Measurements from ENCODE around the gene FBXW2. TPM values are rescaled to one million over a fixed set of nuclear protein-coding genes. Genes with fewer than 3 reads are reported as not detected.

Gene FBXW2
- total RNA-seq, 2 donors from 2014 or later: 63.2 to 77.1 TPM

GRCh38 chr9:120712539-120713031 is 80.6 kb downstream of the FBXW2 start:
- peaks cover 5% of the 10 kb centered on the region for H3K4me1 ChIP-seq (ENCODE audit: control insufficient read depth, insufficient read depth, low read length)
- H3K36me3 ChIP-seq (ENCODE audit: control insufficient read depth, insufficient read depth, low read length): no peaks in the 10 kb centered on the region
- peaks cover 17% of the 10 kb centered on the region for H3K27me3 ChIP-seq (ENCODE audit: control insufficient read depth, insufficient read depth, low read length, poor library complexity, severe bottlenecking)
- WGBS, 2 experiments (ENCODE audit: insufficient coverage in 1 of 2, insufficient read length in 1 of 2): 72 to 87% methylated on average over 4 of the region's 4 CpGs
- no peaks in the 10 kb centered on the region for H3K9me3 ChIP-seq (ENCODE audit: control insufficient read depth, low read length)
- peak overlapping the region; percentile 31 for H3K9ac ChIP-seq (ENCODE audit: extremely low read depth, low read length, poor library complexity, severe bottlenecking)
- peak overlapping the region; percentile 80 for H3K4me3 Mint-ChIP-seq
- peaks cover 24% of the 10 kb centered on the region for H3K4me1 Mint-ChIP-seq
- peaks cover 4% of the 10 kb centered on the region for H3K36me3 Mint-ChIP-seq (ENCODE audit: low read depth)
- TF ChIP-seq, protein P1, sequence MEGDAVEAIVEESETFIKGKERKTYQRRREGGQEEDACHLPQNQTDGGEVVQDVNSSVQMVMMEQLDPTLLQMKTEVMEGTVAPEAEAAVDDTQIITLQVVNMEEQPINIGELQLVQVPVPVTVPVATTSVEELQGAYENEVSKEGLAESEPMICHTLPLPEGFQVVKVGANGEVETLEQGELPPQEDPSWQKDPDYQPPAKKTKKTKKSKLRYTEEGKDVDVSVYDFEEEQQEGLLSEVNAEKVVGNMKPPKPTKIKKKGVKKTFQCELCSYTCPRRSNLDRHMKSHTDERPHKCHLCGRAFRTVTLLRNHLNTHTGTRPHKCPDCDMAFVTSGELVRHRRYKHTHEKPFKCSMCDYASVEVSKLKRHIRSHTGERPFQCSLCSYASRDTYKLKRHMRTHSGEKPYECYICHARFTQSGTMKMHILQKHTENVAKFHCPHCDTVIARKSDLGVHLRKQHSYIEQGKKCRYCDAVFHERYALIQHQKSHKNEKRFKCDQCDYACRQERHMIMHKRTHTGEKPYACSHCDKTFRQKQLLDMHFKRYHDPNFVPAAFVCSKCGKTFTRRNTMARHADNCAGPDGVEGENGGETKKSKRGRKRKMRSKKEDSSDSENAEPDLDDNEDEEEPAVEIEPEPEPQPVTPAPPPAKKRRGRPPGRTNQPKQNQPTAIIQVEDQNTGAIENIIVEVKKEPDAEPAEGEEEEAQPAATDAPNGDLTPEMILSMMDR (conservative IDR thresholded peaks at IDR 0.05): no peak
- H3K9me3 Mint-ChIP-seq: no peaks in the 10 kb centered on the region
- H3K27me3 Mint-ChIP-seq (ENCODE audit: insufficient read depth): peaks cover 22% of the 10 kb centered on the region
- H3K27ac ChIP-seq (ENCODE audit: low read depth, low read length): no peak overlapping the region
- H3K27ac Mint-ChIP-seq: no peak overlapping the region
- H3K4me3 ChIP-seq (ENCODE audit: low read length): peak overlapping the region; percentile 89
- DNase-seq: no peak

DNA sequence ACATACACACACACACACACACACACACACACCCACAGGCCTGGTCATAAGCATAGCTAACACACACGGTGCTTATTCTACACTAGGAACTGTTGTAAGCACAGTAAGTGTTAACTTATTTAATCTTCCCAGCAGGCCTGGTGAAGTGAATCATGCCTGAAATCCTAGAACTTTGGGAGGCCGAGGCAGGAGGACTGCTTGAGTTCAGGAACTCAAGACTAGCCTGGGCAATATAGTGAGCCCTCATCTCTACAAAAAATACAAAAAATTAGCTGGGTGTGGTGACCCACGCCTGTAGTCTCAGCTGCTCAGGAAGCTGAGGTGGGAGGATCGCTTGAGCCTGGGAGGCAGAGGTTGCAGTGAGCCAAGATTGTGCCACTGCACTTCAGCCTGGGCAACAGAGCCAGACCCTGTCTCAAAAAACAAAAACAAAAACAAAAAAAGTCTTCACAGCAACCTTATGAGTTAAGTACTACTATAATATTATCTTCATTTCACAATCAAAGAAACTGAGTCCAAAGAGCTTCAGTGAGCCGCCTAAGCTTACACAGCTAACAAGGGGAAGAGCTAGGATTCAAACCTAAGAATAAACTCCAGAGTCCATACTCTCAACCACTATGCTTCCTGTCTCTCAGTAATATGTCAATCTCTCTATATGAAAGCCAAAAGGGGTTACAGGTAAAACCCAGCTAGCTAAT is 81.2 kb downstream of the FBXW2 start:
- H3K27me3 Mint-ChIP-seq (ENCODE audit: insufficient read depth): peaks cover 25% of the 10 kb centered on the region
- peaks cover 24% of the 10 kb centered on the region for H3K4me1 Mint-ChIP-seq
- H3K27me3 ChIP-seq (ENCODE audit: control insufficient read depth, insufficient read depth, low read length, poor library complexity, severe bottlenecking): peaks cover 17% of the 10 kb centered on the region
- H3K9me3 ChIP-seq (ENCODE audit: control insufficient read depth, low read length): no peaks in the 10 kb centered on the region
- peaks cover 4% of the 10 kb centered on the region for H3K36me3 Mint-ChIP-seq (ENCODE audit: low read depth)
- peak overlapping the region; percentile 80 for H3K4me3 Mint-ChIP-seq
- peaks cover 5% of the 10 kb centered on the region for H3K4me1 ChIP-seq (ENCODE audit: control insufficient read depth, insufficient read depth, low read length)
- WGBS, 2 experiments (ENCODE audit: insufficient coverage in 1 of 2, insufficient read length in 1 of 2): 87 to 90% methylated on average over 3 to 5 of the region's 5 CpGs
- no peak for DNase-seq
- no peaks in the 10 kb centered on the region for H3K9me3 Mint-ChIP-seq
- H3K27ac ChIP-seq (ENCODE audit: low read depth, low read length): no peak overlapping the region
- TF ChIP-seq, protein P1 (conservative IDR thresholded peaks at IDR 0.05): no peak
- H3K4me3 ChIP-seq (ENCODE audit: low read length): peak overlapping the region; percentile 89
- peaks cover 3% of the 10 kb centered on the region for H3K36me3 ChIP-seq (ENCODE audit: control insufficient read depth, insufficient read depth, low read length)
- no peak overlapping the region for H3K27ac Mint-ChIP-seq
- no peak overlapping the region for H3K9ac ChIP-seq (ENCODE audit: extremely low read depth, low read length, poor library complexity, severe bottlenecking)

- Mint-ChIP-seq H3K9me3 (no peaks in the 10 kb centered on the region), H3K4me3 (peak overlapping the region; percentile 80), H3K27me3 (ENCODE audit: insufficient read depth) (peaks cover 25% of the 10 kb centered on the region), H3K27ac (no peak overlapping the region), H3K36me3 (ENCODE audit: low read depth) (peaks cover 4% of the 10 kb centered on the region), H3K4me1 (peaks cover 24% of the 10 kb centered on the region)
- Histone ChIP-seq H3K27ac (ENCODE audit: low read depth, low read length) (no peak overlapping the region), H3K27me3 (ENCODE audit: control insufficient read depth, insufficient read depth, low read length, poor library complexity, severe bottlenecking) (peaks cover 17% of the 10 kb centered on the region), H3K36me3 (ENCODE audit: control insufficient read depth, insufficient read depth, low read length) (peaks cover 3% of the 10 kb centered on the region), H3K4me3 (ENCODE audit: low read length) (peak overlapping the region; percentile 89), H3K9me3 (ENCODE audit: control insufficient read depth, low read length) (no peaks in the 10 kb centered on the region), H3K4me1 (ENCODE audit: control insufficient read depth, insufficient read depth, low read length) (peaks cover 5% of the 10 kb centered on the region), H3K9ac (ENCODE audit: extremely low read depth, low read length, poor library complexity, severe bottlenecking) (no peak overlapping the region)
- TF ChIP-seq, protein P1 (conservative IDR thresholded peaks at IDR 0.05): peak; percentile 41
- no peak for DNase-seq
These were observed 81.9 kb downstream of the FBXW2 start for GRCh38 chr9:120711354-120711753.

Data from endodermal cell (in vitro differentiated cells).